ENCODE measurements around the gene DBH.

DBH gene

GRCh38 chr9:133643362-133643755, 7.2 kb downstream of the DBH start:
- no peak for DNase-seq (ENCODE audit: low read depth)

- DNase-seq (ENCODE audit: low read depth), result no peak
These were observed 8.0 kb downstream of the DBH start for GRCh38 chr9:133643978-133644760.

GRCh38 chr9:133645021-133645765, 9.0 kb downstream of the DBH start:
- no peak for DNase-seq (ENCODE audit: low read depth)

GRCh38 chr9:133647148-133647547, 11.0 kb downstream of the DBH start:
- DNase-seq (ENCODE audit: low read depth), result no peak

- no peak for DNase-seq (ENCODE audit: low read depth)
These were observed 11.8 kb downstream of the DBH start for GRCh38 chr9:133647765-133648469.

- no peak for DNase-seq (ENCODE audit: low read depth)
These were observed 13.0 kb downstream of the DBH start for GRCh38 chr9:133649194-133649593.

- DNase-seq (ENCODE audit: low read depth), result no peak
These were observed 13.9 kb downstream of the DBH start for GRCh38 chr9:133650026-133650425.

GRCh38 chr9:133653638-133654037, 17.5 kb downstream of the DBH start:
- no peak for DNase-seq (ENCODE audit: low read depth)

- DNase-seq (ENCODE audit: low read depth), result no peak
These were observed 18.8 kb downstream of the DBH start for GRCh38 chr9:133654736-133655657.

- DNase-seq (ENCODE audit: low read depth), result no peak
These were observed 19.5 kb downstream of the DBH start for GRCh38 chr9:133655701-133656100.

- DNase-seq (ENCODE audit: low read depth), result peak; percentile 37
These were observed 20.3 kb downstream of the DBH start for GRCh38 chr9:133656211-133657119.

- DNase-seq (ENCODE audit: low read depth), result no peak
These were observed 21.0 kb downstream of the DBH start for GRCh38 chr9:133657120-133657661.

GRCh38 chr9:133658442-133659431, 22.6 kb downstream of the DBH start:
- no peak for DNase-seq (ENCODE audit: low read depth)

GRCh38 chr9:133659516-133659915, 23.4 kb downstream of the DBH start:
- no peak for DNase-seq (ENCODE audit: low read depth)

GRCh38 chr9:133661846-133662540, 25.8 kb downstream of the DBH start:
- no peak for DNase-seq (ENCODE audit: low read depth)

- DNase-seq (ENCODE audit: low read depth), result no peak
These were observed 28.2 kb downstream of the DBH start for GRCh38 chr9:133664173-133665050.

GRCh38 chr9:133665096-133665495, 28.9 kb downstream of the DBH start:
- DNase-seq (ENCODE audit: low read depth), result no peak
